SK-N-SH (cell line): ENCODE measurements around the gene PDE4D. TPM values are rescaled to one million over a fixed set of nuclear protein-coding genes. Genes with fewer than 3 reads are reported as not detected.

Experiments
- CTCF ChIA-PET: fragments of 300-600, 350-600 bp; formaldehyde crosslinking; extraction: SDS; loops from one replicate; lab custom pipeline; 2021; lab: Yijun Ruan, JAX
- POLR2A ChIA-PET: fragments of 350-600 bp; sonication (Branson Sonifier 250); formaldehyde crosslinking; extraction: SDS; loops from one replicate; lab custom pipeline; 2020; ENCODE audit warnings: antibody characterized with exemption, inconsistent platforms; lab: Yijun Ruan, JAX
- DNase-seq: peaks from one replicate; pipeline ENCODE4 v3.0.0; 2012
- H2AFZ ChIP-seq: fragments of 200-600 bp; sonication (generic); 2 replicates; pipeline ENCODE4 v1.8.1; 2016; ENCODE audit warnings: antibody characterized with exemption, mild to moderate bottlenecking, low read depth
- H3F3A ChIP-seq: fragments of 200-600 bp; sonication (generic); replicated peaks from 2 replicates; pipeline ENCODE3; 2016; ENCODE audit warnings: antibody characterized with exemption, mild to moderate bottlenecking; ENCODE audit not compliant: insufficient read depth
- H3K27ac ChIP-seq, 2 experiments: fragments of 200-500 bp in 1 of 2; fragments of 200-600 bp in 1 of 2; sonication (Bioruptor generic) in 1 of 2; sonication (generic), shearing (Covaris generic) in 1 of 2; 2 replicates each; pipeline versions ENCODE4 v1.5.1 to v1.6.1; 2014 to 2016; ENCODE audit warnings: low read depth in 2 of 2, inconsistent platforms in 1 of 2, low read length in 1 of 2, mild to moderate bottlenecking in 1 of 2, mixed read lengths in 1 of 2
- H3K27me3 ChIP-seq: fragments of 200-600 bp; sonication (generic), shearing (Covaris generic); 2 replicates; pipeline ENCODE4 v1.6.1; 2016; ENCODE audit warnings: mixed run types; ENCODE audit not compliant: insufficient read depth
- H3K36me3 ChIP-seq, 2 experiments: fragments of 200-500 bp in 1 of 2; fragments of 200-600 bp in 1 of 2; sonication (Bioruptor generic) in 1 of 2; sonication (generic) in 1 of 2; replicated peaks in 1 of 2; 2 replicates each; pipeline versions ENCODE3 to v1.5.1; 2014 to 2016; ENCODE audit warnings: low read length in 1 of 2, mild to moderate bottlenecking in 1 of 2; ENCODE audit not compliant: insufficient read depth in 2 of 2, control insufficient read depth in 1 of 2
- H3K4me1 ChIP-seq, 2 experiments: fragments of 200-500 bp in 1 of 2; fragments of 200-600 bp in 1 of 2; sonication (Bioruptor generic) in 1 of 2; sonication (generic), shearing (Covaris generic) in 1 of 2; 2 replicates each; pipeline versions ENCODE4 v1.5.1 to v1.6.1; 2014 to 2016; ENCODE audit warnings: low read depth in 1 of 2, low read length in 1 of 2, mixed run types in 1 of 2; ENCODE audit not compliant: insufficient read depth in 2 of 2, control insufficient read depth in 1 of 2
- H3K4me2 ChIP-seq: fragments of 200-600 bp; sonication (generic), shearing (Covaris generic); 2 replicates; pipeline ENCODE4 v1.6.1; 2017; ENCODE audit warnings: mixed run types
- H3K4me3 ChIP-seq, 2 experiments: fragments of 200-500 bp in 1 of 2; fragments of 200-600 bp in 1 of 2; sonication (Bioruptor generic) in 1 of 2; sonication (generic), shearing (Covaris generic) in 1 of 2; 2 replicates each; pipeline versions ENCODE4 v1.5.1 to v1.8.1; 2014 to 2016; ENCODE audit warnings: low read depth in 2 of 2, inconsistent platforms in 1 of 2, low read length in 1 of 2, mild to moderate bottlenecking in 1 of 2, mixed read lengths in 1 of 2, moderate library complexity in 1 of 2
- H3K79me2 ChIP-seq: fragments of 200-600 bp; sonication (generic); 2 replicates; pipeline ENCODE4 v1.8.1; 2017; ENCODE audit warnings: mild to moderate bottlenecking; ENCODE audit not compliant: insufficient read depth
- H3K9ac ChIP-seq: fragments of 200-600 bp; sonication (generic); 2 replicates; pipeline ENCODE4 v1.6.1; 2017; ENCODE audit warnings: mixed run types
- H3K9me2 ChIP-seq: fragments of 200-600 bp; sonication (generic); 2 replicates; pipeline ENCODE4 v1.6.1; 2017; ENCODE audit warnings: mixed run types
- H3K9me3 ChIP-seq: fragments of 200-600 bp; sonication (generic); 2 replicates; pipeline ENCODE4 v1.6.1; 2017; ENCODE audit warnings: mixed run types, mild to moderate bottlenecking, moderate library complexity
- H4K20me1 ChIP-seq: fragments of 200-600 bp; sonication (generic); 2 replicates; pipeline ENCODE4 v1.6.1; 2017; ENCODE audit warnings: mild to moderate bottlenecking, mixed run types; ENCODE audit not compliant: insufficient read depth
- CTCF ChIP-seq: fragments of 200-600 bp; sonication (generic); IDR thresholded peaks from 2 replicates; pipeline ENCODE4 v1.6.1; 2017; ENCODE audit warnings: antibody characterized with exemption, mild to moderate bottlenecking, moderate library complexity
- FOSL2 ChIP-seq: IDR thresholded peaks from 2 replicates; pipeline ENCODE4 v1.4.0; 2012; ENCODE audit warnings: low read depth, mild to moderate bottlenecking, moderate library complexity, borderline replicate concordance
- FOXM1 ChIP-seq: IDR thresholded peaks from 2 replicates; pipeline ENCODE4 v1.4.0; 2012; ENCODE audit warnings: low read depth, mild to moderate bottlenecking
- GABPA ChIP-seq: IDR thresholded peaks from 2 replicates; pipeline ENCODE4 v1.4.0; 2012; ENCODE audit warnings: low read depth, mild to moderate bottlenecking
- JUND ChIP-seq: IDR thresholded peaks from 2 replicates; pipeline ENCODE4 v1.4.0; 2012
- MEF2A ChIP-seq: IDR thresholded peaks from 2 replicates; pipeline ENCODE4 v1.4.0; 2012; ENCODE audit warnings: low read depth, borderline replicate concordance
- NFIC ChIP-seq: IDR thresholded peaks from 2 replicates; pipeline ENCODE4 v1.4.0; 2012; ENCODE audit warnings: borderline replicate concordance
- REST ChIP-seq: IDR thresholded peaks from 2 replicates; pipeline ENCODE4 v1.6.1; 2012; ENCODE audit warnings: mild to moderate bottlenecking, low read depth, low read length, moderate library complexity
- TCF12 ChIP-seq: IDR thresholded peaks from 2 replicates; pipeline ENCODE4 v1.4.0; 2012
- USF1 ChIP-seq: IDR thresholded peaks from 2 replicates; pipeline ENCODE4 v1.4.0; 2012; ENCODE audit warnings: low read depth, borderline replicate concordance
- USF2 ChIP-seq: fragments of 150-350 bp; IDR thresholded peaks from 2 replicates; pipeline ENCODE4 v1.6.1; 2017; ENCODE audit warnings: antibody characterized with exemption, low read length, low read depth, borderline replicate concordance
- WGBS: methylation state at CpG from one replicate; pipeline ENCODE4 v1.1.6; 2017; ENCODE audit warnings: low lambda C conversion rate; 5-methylcytosine and 5-hydroxymethylcytosine counted together
- polyA plus RNA-seq, 3 experiments: library from polyadenylated mRNA; depleted of rRNA; stranded (reverse); fragments of >200 nt; gene quantifications; 2 replicates each; pipeline ENCODE4 v1.2.3, GENCODE V29; 2012

Gene PDE4D
- polyA plus RNA-seq, 1 of the 3 experiments (the other 2 are of a cell fraction) = 2.4 TPM

GRCh38 chr5:59321642-59322041 is 571.9 kb downstream of the PDE4D start (continued):
- TF ChIP-seq FOXM1 = no peak
- TF ChIP-seq FOSL2 = no peak

DNA sequence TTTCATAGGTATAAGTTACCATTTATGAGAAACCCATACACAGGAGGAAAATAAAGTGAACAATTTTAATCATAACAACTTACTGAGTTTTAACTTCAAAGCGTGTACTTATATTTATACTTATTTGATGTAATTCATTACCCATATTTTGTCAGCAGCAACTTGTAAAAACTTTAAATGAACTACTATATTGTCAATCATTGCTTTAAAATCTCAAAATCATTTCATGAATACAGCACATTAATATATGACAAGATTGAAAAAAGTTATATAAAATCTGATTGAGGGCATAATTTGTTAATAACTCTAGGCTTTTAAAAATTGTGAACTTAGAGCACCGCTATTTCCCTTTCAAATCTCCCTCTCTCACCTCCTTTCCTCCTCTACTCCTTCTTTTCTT is 573.1 kb downstream of the PDE4D start:
- POLR2A ChIA-PET = no interaction called here
- Histone ChIP-seq H2AFZ (no peak overlapping the region), H3F3A (no peaks in the 10 kb centered on the region), H3K27ac (no peak overlapping the region), H3K9ac (no peak overlapping the region), H3K4me3 (no peak overlapping the region), H3K79me2 (no peaks in the 10 kb centered on the region; the same call in 1 of the 2 replicates), H3K9me2 (no peaks in the 10 kb centered on the region), H3K4me1 (peaks cover 0 to 20% of the 10 kb centered on the region in 2 experiments; a peak in 2 of 4 replicates), H3K9me3 (no peaks in the 10 kb centered on the region), H3K4me2 (no peak overlapping the region), H3K36me3 (no peaks in the 10 kb centered on the region), H4K20me1 (no peaks in the 10 kb centered on the region), H3K27me3 (no peaks in the 10 kb centered on the region)
- 93% methylated on average over 2 of the region's 2 CpGs for WGBS
- DNase-seq = no peak
- CTCF ChIA-PET = no interaction called here
- TF ChIP-seq TCF12 (no peak), JUND (no peak), CTCF (no peak), GABPA (no peak), USF2 (no peak), FOXM1 (no peak), REST (no peak), MEF2A (no peak), NFIC (no peak), USF1 (no peak)
